ENCODE results near the gene PCNX3.

Gene PCNX3

DNA sequence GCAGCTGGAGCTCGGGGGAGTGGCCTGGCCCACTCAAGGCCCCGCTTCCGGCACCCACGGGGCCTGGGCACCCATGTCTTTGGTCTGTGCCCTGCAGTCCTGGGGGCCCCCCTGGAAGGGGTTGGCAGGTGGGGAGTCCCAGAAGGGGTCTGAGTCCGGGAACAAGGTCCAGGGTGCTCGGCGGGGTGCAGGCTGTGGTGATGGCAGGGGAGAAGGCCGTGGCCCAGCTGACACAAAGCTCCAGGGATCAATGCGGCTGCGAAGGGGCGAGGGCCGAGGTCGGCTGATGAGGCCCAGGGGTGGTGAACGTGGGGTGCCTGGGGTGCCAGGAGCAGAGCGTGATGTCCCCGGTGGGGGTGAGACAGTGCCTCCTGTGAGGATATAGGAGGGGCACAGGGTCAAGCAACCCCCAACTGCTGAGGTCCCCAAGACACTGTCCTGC, 17.3 kb upstream of the PCNX3 start:
- 0 out of 2 replicates have a peak, but pooled peaks cover 1% of the 10 kb centered on the region for H3K4me1 ChIP-seq (ENCODE audit: control insufficient read depth, insufficient read depth, low read length)
- no peaks in the 10 kb centered on the region for H3K9me3 ChIP-seq (ENCODE audit: control insufficient read depth, insufficient read depth, low read length)
- H3K4me3 ChIP-seq (ENCODE audit: low read length) = no peak overlapping the region
- no CpG with 5 or more reads among the region's 16 CpGs for whole genome bisulfite sequencing (ENCODE audit: insufficient coverage, insufficient read length)
- no peak for DNase-seq (ENCODE audit: low read depth, low spot score)
- peaks cover 6% of the 10 kb centered on the region for H3K36me3 ChIP-seq (ENCODE audit: control insufficient read depth, insufficient read depth, low read length)
- peaks cover 1% of the 10 kb centered on the region; the same call in 1 of the 2 replicates for H3K27me3 ChIP-seq (ENCODE audit: control insufficient read depth, insufficient read depth, low read length)
- H3K27ac ChIP-seq (ENCODE audit: low read length) = no peak overlapping the region

DNA sequence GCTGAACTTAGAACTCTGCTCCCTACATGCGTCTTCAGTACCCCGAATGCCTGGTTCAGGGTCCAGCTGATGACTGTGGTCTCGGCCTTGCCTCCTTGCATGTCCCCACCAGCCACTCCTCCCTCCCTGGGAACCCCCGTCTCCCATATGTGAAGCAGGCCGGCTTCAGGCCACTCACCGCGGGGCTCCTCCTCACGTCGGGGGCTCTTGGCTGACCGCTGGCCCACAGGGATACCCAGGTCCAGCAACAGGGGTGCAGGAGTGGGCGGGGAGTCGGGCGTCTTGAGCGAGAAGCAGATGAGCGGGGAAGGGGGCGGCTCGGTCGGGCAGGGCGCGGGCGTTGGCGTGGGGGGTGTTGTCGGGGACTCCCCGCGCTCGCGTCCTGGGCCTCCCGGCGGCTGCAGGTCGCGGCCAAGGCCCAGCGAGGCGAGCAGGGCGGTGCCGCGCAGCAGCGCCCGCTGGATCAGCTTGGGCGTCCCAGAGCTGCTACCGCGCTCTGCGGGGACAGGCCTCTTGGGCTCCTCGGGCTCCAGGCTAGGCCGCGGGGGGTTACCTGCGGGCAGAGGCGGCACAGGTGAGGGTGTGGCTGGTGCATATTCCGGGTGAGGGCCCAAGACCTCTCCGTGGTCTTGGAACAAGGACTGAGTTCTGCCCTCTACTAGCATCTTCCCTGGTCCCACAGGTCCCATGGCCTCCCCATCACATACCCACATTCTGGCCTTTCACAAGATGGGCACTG, 16.2 kb upstream of the PCNX3 start:
- no CpG with 5 or more reads among the region's 49 CpGs for WGBS (ENCODE audit: insufficient coverage, insufficient read length)
- 0 out of 2 replicates have a peak, but pooled peaks cover 1% of the 10 kb centered on the region for H3K4me1 ChIP-seq (ENCODE audit: control insufficient read depth, insufficient read depth, low read length)

DNA sequence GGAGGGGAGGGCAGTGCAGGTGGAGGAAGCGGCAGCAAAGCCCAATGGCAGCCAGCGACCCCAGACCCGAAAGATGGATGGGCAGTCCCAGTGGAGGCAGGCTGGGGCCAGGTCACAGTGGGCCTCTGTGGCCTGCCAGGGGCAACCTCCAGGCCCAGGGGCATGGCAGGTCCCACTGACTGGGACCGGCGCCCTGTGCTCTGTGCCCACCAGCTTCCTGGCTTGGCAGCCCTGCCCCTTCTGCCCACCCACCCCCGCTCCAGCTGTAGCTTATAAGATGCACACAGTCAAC, 15.7 kb upstream of the PCNX3 start:
- Histone ChIP-seq H3K4me1 (ENCODE audit: control insufficient read depth, insufficient read depth, low read length) (0 out of 2 replicates have a peak, but pooled peaks cover 1% of the 10 kb centered on the region), H3K9me3 (ENCODE audit: control insufficient read depth, insufficient read depth, low read length) (no peaks in the 10 kb centered on the region), H3K27me3 (ENCODE audit: control insufficient read depth, insufficient read depth, low read length) (peaks cover 1% of the 10 kb centered on the region; the same call in 1 of the 2 replicates), H3K4me3 (ENCODE audit: low read length) (no peak overlapping the region), H3K27ac (ENCODE audit: low read length) (no peak overlapping the region), H3K36me3 (ENCODE audit: control insufficient read depth, insufficient read depth, low read length) (peaks cover 9% of the 10 kb centered on the region)
- DNase-seq (ENCODE audit: low read depth, low spot score) = no peak
- WGBS (ENCODE audit: insufficient coverage, insufficient read length) = no CpG with 5 or more reads among the region's 6 CpGs

More for the DNA sequence above, 16.2 kb upstream of the PCNX3 start:
- peaks cover 6% of the 10 kb centered on the region for H3K36me3 ChIP-seq (ENCODE audit: control insufficient read depth, insufficient read depth, low read length)
- no peak overlapping the region for H3K27ac ChIP-seq (ENCODE audit: low read length)
- H3K4me3 ChIP-seq (ENCODE audit: low read length) = no peak overlapping the region
- DNase-seq (ENCODE audit: low read depth, low spot score) = no peak
- no peaks in the 10 kb centered on the region for H3K9me3 ChIP-seq (ENCODE audit: control insufficient read depth, insufficient read depth, low read length)
- peaks cover 1% of the 10 kb centered on the region; the same call in 1 of the 2 replicates for H3K27me3 ChIP-seq (ENCODE audit: control insufficient read depth, insufficient read depth, low read length)

GRCh38 chr11:65604258-65604657, 11.3 kb upstream of the PCNX3 start:
- Histone ChIP-seq H3K27me3 (ENCODE audit: control insufficient read depth, insufficient read depth, low read length) (peaks cover 1% of the 10 kb centered on the region; the same call in 1 of the 2 replicates), H3K27ac (ENCODE audit: low read length) (no peak overlapping the region), H3K4me3 (ENCODE audit: low read length) (no peak overlapping the region), H3K36me3 (ENCODE audit: control insufficient read depth, insufficient read depth, low read length) (peaks cover 3% of the 10 kb centered on the region; the same call in 1 of the 2 replicates), H3K4me1 (ENCODE audit: control insufficient read depth, insufficient read depth, low read length) (peaks cover 4% of the 10 kb centered on the region), H3K9me3 (ENCODE audit: control insufficient read depth, insufficient read depth, low read length) (no peaks in the 10 kb centered on the region)
- WGBS (ENCODE audit: insufficient coverage, insufficient read length) = no CpG with 5 or more reads among the region's 1 CpG
- DNase-seq (ENCODE audit: low read depth, low spot score) = no peak

DNA sequence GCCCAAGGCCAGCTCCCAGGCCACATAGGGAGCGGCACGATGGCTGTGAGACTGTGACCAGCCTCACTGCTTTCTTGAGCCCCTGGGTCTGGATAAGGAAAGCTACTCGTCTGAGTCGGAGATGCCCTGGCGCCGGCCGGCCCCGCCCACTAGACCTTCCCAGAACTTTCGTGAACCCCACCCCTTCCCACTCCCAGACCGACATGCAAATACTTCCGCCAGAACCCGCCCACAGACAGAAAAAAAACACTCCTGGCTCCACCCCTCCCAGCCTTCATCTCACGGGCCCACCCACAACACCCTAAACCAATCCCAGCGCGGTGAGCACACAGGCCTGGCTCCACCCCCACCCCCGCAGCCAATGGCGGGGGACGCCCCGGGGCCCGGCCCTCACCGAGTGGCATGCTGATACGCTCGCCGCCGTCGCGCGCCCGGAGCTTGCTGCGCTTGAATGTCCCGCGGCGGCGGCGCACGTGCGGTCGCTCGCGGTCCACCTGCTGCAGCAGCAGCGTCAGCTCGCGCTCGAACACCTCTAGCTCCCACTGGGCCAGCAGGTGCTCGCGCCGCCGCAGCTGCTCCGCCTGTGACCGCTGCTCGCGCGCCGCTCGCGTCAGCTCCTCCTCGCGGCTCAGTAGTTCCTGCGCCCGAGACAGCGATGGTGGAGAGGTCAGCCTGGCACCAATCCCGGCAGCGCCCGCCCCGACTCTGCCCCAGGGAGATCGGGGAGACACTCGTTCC, 8.5 kb upstream of the PCNX3 start:
- no peak overlapping the region for H3K27ac ChIP-seq (ENCODE audit: low read length)
- H3K36me3 ChIP-seq (ENCODE audit: control insufficient read depth, insufficient read depth, low read length) = 0 out of 2 replicates have a peak, but pooled peaks cover 3% of the 10 kb centered on the region
- H3K9me3 ChIP-seq (ENCODE audit: control insufficient read depth, insufficient read depth, low read length) = no peaks in the 10 kb centered on the region
- H3K27me3 ChIP-seq (ENCODE audit: control insufficient read depth, insufficient read depth, low read length) = no peaks in the 10 kb centered on the region
- H3K4me3 ChIP-seq (ENCODE audit: low read length) = peak overlapping the region; percentile 40; the same call in 1 of the 2 replicates
- no CpG with 5 or more reads among the region's 67 CpGs for WGBS (ENCODE audit: insufficient coverage, insufficient read length)
- peak; percentile 94 for DNase-seq (ENCODE audit: low read depth, low spot score)
- peaks cover 3% of the 10 kb centered on the region for H3K4me1 ChIP-seq (ENCODE audit: control insufficient read depth, insufficient read depth, low read length)

DNA sequence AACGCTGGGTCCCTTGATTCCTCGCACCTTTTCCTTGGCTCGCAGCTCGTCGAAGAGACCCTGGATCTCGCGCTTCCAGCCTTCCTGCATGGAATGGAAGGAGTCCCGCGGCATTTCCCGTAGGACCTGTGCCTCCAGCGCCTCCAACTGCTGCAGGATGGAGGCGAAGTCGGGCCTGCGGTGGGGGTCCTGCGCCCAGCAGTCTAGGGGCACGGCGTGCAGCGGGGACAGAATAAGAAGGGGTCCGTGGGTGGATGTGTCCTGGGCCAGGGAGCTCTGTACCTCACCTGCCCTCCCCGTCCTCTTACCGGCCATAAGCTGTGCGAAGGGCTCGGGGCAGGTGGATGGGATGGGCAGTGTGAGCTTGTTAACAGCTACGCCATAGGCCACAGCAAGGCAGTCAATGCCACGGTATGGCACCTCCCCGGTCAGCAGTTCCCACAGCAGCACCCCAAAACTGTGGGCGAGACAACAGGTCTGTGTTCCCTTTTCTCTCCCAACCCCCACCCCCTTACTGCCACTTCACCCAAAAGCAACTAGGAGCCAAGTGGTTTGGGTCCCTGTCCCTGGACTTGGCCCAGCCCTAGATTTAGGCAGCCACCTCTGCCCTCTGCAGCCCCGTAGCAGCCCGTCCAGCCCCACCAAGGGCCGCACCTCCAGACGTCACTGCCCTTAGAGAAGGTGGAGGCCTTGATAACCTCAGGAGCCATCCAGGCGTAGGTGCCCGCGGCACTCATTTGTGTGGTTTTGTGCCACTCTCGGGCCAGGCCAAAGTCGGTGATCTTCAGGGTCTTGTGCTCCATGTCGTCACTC, 7.8 kb upstream of the PCNX3 start:
- Histone ChIP-seq H3K36me3 (ENCODE audit: control insufficient read depth, insufficient read depth, low read length) (0 out of 2 replicates have a peak, but pooled peaks cover 3% of the 10 kb centered on the region), H3K27ac (ENCODE audit: low read length) (no peak overlapping the region), H3K9me3 (ENCODE audit: control insufficient read depth, insufficient read depth, low read length) (no peaks in the 10 kb centered on the region), H3K27me3 (ENCODE audit: control insufficient read depth, insufficient read depth, low read length) (no peaks in the 10 kb centered on the region), H3K4me3 (ENCODE audit: low read length) (peak overlapping the region; percentile 40; the same call in 1 of the 2 replicates), H3K4me1 (ENCODE audit: control insufficient read depth, insufficient read depth, low read length) (peaks cover 3% of the 10 kb centered on the region)
- no peak for DNase-seq (ENCODE audit: low read depth, low spot score)
- no CpG with 5 or more reads among the region's 37 CpGs for WGBS (ENCODE audit: insufficient coverage, insufficient read length)

DNA sequence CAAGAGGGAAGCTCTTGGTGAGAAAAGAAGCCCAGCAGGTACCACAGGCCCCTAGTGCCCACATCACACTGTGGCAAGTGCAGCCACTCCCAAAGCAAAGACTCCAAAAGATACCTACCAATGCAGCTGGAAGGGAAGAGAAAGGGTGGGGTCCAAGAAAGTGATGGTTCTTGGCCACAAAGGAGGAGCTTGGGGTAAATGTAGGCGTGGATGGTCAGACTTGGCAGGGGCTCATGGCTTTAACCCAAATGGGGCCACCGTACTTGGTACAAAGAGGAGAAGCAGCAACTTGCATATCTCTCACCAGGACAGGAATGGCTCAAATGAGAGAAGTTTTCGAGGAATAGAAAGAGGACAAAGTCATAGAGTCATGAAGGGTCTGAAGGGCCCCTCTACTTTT, 6.3 kb upstream of the PCNX3 start:
- no CpG with 5 or more reads among the region's 3 CpGs for WGBS (ENCODE audit: insufficient coverage, insufficient read length)

DNA sequence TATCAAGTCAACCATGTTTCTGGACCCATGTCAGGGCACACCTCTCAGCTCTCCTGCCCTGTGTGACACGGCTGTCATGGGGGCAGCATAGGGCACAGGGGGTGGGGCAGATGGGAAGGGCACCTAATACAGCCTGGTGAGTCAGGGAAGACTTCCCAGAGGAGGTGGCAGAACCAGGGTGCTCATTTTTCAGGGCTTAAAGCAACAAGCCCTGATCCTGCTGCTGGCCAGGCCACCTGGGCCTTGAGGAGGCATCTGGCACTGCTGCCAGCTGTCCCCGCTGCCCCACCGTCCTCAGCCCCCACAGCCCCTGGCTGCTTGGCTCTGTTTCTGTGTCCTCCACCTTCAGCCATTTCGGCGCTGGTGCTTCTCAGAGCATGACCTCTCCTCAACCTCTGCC, 5.9 kb upstream of the PCNX3 start:
- DNase-seq (ENCODE audit: low read depth, low spot score) = no peak
- peaks cover 6% of the 10 kb centered on the region for H3K4me1 ChIP-seq (ENCODE audit: control insufficient read depth, insufficient read depth, low read length)
- WGBS (ENCODE audit: insufficient coverage, insufficient read length) = no CpG with 5 or more reads among the region's 5 CpGs
- 0 out of 2 replicates have a peak, but pooled peaks cover 2% of the 10 kb centered on the region for H3K36me3 ChIP-seq (ENCODE audit: control insufficient read depth, insufficient read depth, low read length)
- H3K27me3 ChIP-seq (ENCODE audit: control insufficient read depth, insufficient read depth, low read length) = no peaks in the 10 kb centered on the region
- H3K27ac ChIP-seq (ENCODE audit: low read length) = no peak overlapping the region
- H3K4me3 ChIP-seq (ENCODE audit: low read length) = no peak overlapping the region
- H3K9me3 ChIP-seq (ENCODE audit: control insufficient read depth, insufficient read depth, low read length) = no peaks in the 10 kb centered on the region

More for the DNA sequence above, 6.3 kb upstream of the PCNX3 start:
- Histone ChIP-seq H3K36me3 (ENCODE audit: control insufficient read depth, insufficient read depth, low read length) (0 out of 2 replicates have a peak, but pooled peaks cover 3% of the 10 kb centered on the region), H3K4me3 (ENCODE audit: low read length) (no peak overlapping the region), H3K9me3 (ENCODE audit: control insufficient read depth, insufficient read depth, low read length) (no peaks in the 10 kb centered on the region), H3K27me3 (ENCODE audit: control insufficient read depth, insufficient read depth, low read length) (no peaks in the 10 kb centered on the region), H3K4me1 (ENCODE audit: control insufficient read depth, insufficient read depth, low read length) (peaks cover 6% of the 10 kb centered on the region), H3K27ac (ENCODE audit: low read length) (no peak overlapping the region)
- no peak for DNase-seq (ENCODE audit: low read depth, low spot score)

DNA sequence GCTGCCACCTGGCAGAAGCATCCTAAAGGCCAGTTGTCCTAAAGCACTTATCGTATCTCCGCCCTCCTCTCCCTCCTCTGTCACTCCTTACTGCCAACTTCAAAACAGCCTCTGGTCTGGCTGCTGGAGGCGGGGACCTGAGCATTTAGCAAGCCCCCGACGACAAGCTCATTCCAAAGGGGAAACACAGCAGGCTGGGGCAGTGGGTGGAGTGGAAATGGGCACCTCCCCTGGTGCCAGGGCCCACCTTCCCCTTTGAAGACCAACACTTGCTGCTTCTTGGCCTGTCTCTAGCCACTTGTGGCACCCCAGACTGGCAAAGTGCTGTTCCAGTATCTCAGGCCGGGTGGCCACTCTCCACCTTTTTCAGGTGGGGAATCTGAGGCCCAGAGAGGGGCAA, 5.2 kb upstream of the PCNX3 start:
- no peaks in the 10 kb centered on the region for H3K27me3 ChIP-seq (ENCODE audit: control insufficient read depth, insufficient read depth, low read length)
- no CpG with 5 or more reads among the region's 6 CpGs for WGBS (ENCODE audit: insufficient coverage, insufficient read length)
- no peak overlapping the region for H3K4me3 ChIP-seq (ENCODE audit: low read length)
- H3K36me3 ChIP-seq (ENCODE audit: control insufficient read depth, insufficient read depth, low read length) = no peaks in the 10 kb centered on the region
- H3K4me1 ChIP-seq (ENCODE audit: control insufficient read depth, insufficient read depth, low read length) = peaks cover 6% of the 10 kb centered on the region
- H3K27ac ChIP-seq (ENCODE audit: low read length) = no peak overlapping the region
- DNase-seq (ENCODE audit: low read depth, low spot score) = no peak
- H3K9me3 ChIP-seq (ENCODE audit: control insufficient read depth, insufficient read depth, low read length) = no peaks in the 10 kb centered on the region
